IMR-90 (cell line): Measurements from ENCODE around the gene TEX38. TPM values are rescaled to one million over a fixed set of nuclear protein-coding genes. Genes with fewer than 3 reads are reported as not detected.
A peak's percentile ranks its signal among the peaks of the same experiment; 100 is the strongest.

ENCODE experiments used
- ATAC-seq: fragments of 200-7000 bp; cut with Tn5 transposase; 2 replicates; pipeline ENCODE4 v1.9.1; 2020; ENCODE audit warnings: low read depth, mild to moderate bottlenecking, moderate library complexity
- BruUV-seq: library from RNA; stranded (reverse); fragments of 400-500 nt; replicated peaks from 2 replicates; lab custom pipeline; 2021; lab: Mats Ljungman, UMichigan
- CTCF ChIA-PET: fragments of 300-600 bp; formaldehyde crosslinking; extraction: SDS; loops from one replicate; lab custom pipeline; 2021; ENCODE audit warnings: antibody characterized with exemption; lab: Yijun Ruan, JAX
- POLR2A ChIA-PET: fragments of 300-600 bp; sonication (Branson Sonifier 250); formaldehyde crosslinking; loops from one replicate; lab custom pipeline; 2022; ENCODE audit warnings: antibody characterized with exemption; ENCODE audit not compliant: unreplicated experiment; lab: Charles Lee
- DNase-seq: peaks from one replicate; pipeline ENCODE4 v3.0.0; 2013
- H2AFZ ChIP-seq: replicated peaks from 2 replicates; pipeline ENCODE3; 2013; ENCODE audit warnings: low read length, mild to moderate bottlenecking; ENCODE audit not compliant: poor library complexity
- H2AK5ac ChIP-seq: 2 replicates; pipeline ENCODE4 v1.6.1; 2013; ENCODE audit warnings: low read depth, low read length, inconsistent platforms
- H2AK9ac ChIP-seq: replicated peaks from 2 replicates; pipeline ENCODE3; 2013; ENCODE audit warnings: mild to moderate bottlenecking, low read depth, low read length, moderate library complexity; ENCODE audit not compliant: poor library complexity
- H2BK120ac ChIP-seq: 2 replicates; pipeline ENCODE4 v1.6.1; 2013; ENCODE audit warnings: low read depth, low read length, inconsistent platforms
- H2BK15ac ChIP-seq: 3 replicates; pipeline ENCODE4 v1.6.1; 2013; ENCODE audit warnings: low read depth, low read length, inconsistent platforms
- H2BK20ac ChIP-seq: 2 replicates; pipeline ENCODE4 v1.6.1; 2013; ENCODE audit warnings: low read depth, mild to moderate bottlenecking, inconsistent platforms, low read length, moderate library complexity
- H2BK5ac ChIP-seq: 2 replicates; pipeline ENCODE4 v1.6.1; 2013; ENCODE audit warnings: mild to moderate bottlenecking, low read depth, low read length, inconsistent platforms; ENCODE audit not compliant: poor library complexity, severe bottlenecking
- H3K14ac ChIP-seq: replicated peaks from 2 replicates; pipeline ENCODE4 v1.6.1; 2013; ENCODE audit warnings: low read depth, low read length, inconsistent platforms
- H3K18ac ChIP-seq: 2 replicates; pipeline ENCODE4 v1.6.1; 2013; ENCODE audit warnings: low read depth, low read length, control low read depth
- H3K23ac ChIP-seq: 2 replicates; pipeline ENCODE4 v1.6.1; 2013; ENCODE audit warnings: low read depth, low read length, inconsistent platforms
- H3K27ac ChIP-seq: 2 replicates; pipeline ENCODE4 v1.5.1; 2013; ENCODE audit warnings: mild to moderate bottlenecking, control low read depth, low read length; ENCODE audit not compliant: insufficient read depth
- H3K27me3 ChIP-seq: 2 replicates; pipeline ENCODE4 v1.6.1; 2013; ENCODE audit warnings: low read length; ENCODE audit not compliant: control insufficient read depth, insufficient read depth
- H3K36me3 ChIP-seq: 2 replicates; pipeline ENCODE4 v1.6.1; 2013; ENCODE audit warnings: low read length, mixed read lengths; ENCODE audit not compliant: control insufficient read depth, insufficient read depth
- H3K4ac ChIP-seq: 2 replicates; pipeline ENCODE4 v1.6.1; 2013; ENCODE audit warnings: low read depth, low read length, inconsistent platforms
- H3K4me1 ChIP-seq: 2 replicates; pipeline ENCODE4 v1.6.1; 2013; ENCODE audit warnings: low read length, mixed read lengths; ENCODE audit not compliant: control insufficient read depth, insufficient read depth
- H3K4me2 ChIP-seq: 2 replicates; pipeline ENCODE4 v1.6.1; 2013; ENCODE audit warnings: low read depth, mild to moderate bottlenecking, control low read depth, low read length, moderate library complexity
- H3K4me3 ChIP-seq: 2 replicates; pipeline ENCODE4 v1.5.1; 2013; ENCODE audit warnings: low read depth, mild to moderate bottlenecking, control low read depth, low read length, moderate library complexity; ENCODE audit not compliant: insufficient read depth
- H3K56ac ChIP-seq: 2 replicates; pipeline ENCODE4 v1.6.1; 2013; ENCODE audit warnings: low read length, inconsistent platforms; ENCODE audit not compliant: insufficient read depth; ENCODE audit errors: extremely low read depth
- H3K79me1 ChIP-seq, 2 experiments: 2 replicates each; pipeline ENCODE4 v1.6.1; 2013; ENCODE audit warnings: low read length in 2 of 2, inconsistent platforms in 1 of 2, low read depth in 1 of 2
- H3K9ac ChIP-seq: 2 replicates; pipeline ENCODE4 v1.6.1; 2013; ENCODE audit warnings: low read depth, low read length, control low read depth
- H3K9me1 ChIP-seq: 2 replicates; pipeline ENCODE4 v1.6.1; 2013; ENCODE audit warnings: low read length, inconsistent platforms; ENCODE audit not compliant: insufficient read depth
- H3K9me3 ChIP-seq: 2 replicates; pipeline ENCODE4 v1.6.1; 2013; ENCODE audit warnings: low read length; ENCODE audit not compliant: control insufficient read depth, insufficient read depth
- H4K20me1 ChIP-seq: 2 replicates; pipeline ENCODE4 v1.6.1; 2013; ENCODE audit warnings: low read length, inconsistent platforms; ENCODE audit not compliant: insufficient read depth
- H4K5ac ChIP-seq: 2 replicates; pipeline ENCODE4 v1.6.1; 2013; ENCODE audit warnings: mild to moderate bottlenecking, low read depth, low read length, control low read depth
- H4K8ac ChIP-seq, 2 experiments: 2 replicates each; pipeline ENCODE4 v1.6.1; 2013; ENCODE audit warnings: low read depth in 2 of 2, low read length in 2 of 2, control low read depth in 1 of 2, inconsistent platforms in 1 of 2
- H4K91ac ChIP-seq: 2 replicates; pipeline ENCODE4 v1.6.1; 2013; ENCODE audit warnings: low read depth, low read length, inconsistent platforms; ENCODE audit not compliant: insufficient read depth
- BHLHE40 ChIP-seq: fragments of 150-350 bp; IDR thresholded peaks from 2 replicates; pipeline ENCODE4 v1.6.1; 2016; ENCODE audit warnings: mild to moderate bottlenecking, low read depth, low read length
- CEBPB ChIP-seq: IDR thresholded peaks from 2 replicates; pipeline ENCODE4 v1.6.1; 2012; ENCODE audit warnings: low read depth, low read length, improper control_type of control experiment
- CHD1 ChIP-seq: IDR thresholded peaks from 2 replicates; pipeline ENCODE4 v1.6.1; 2012; ENCODE audit warnings: low read depth, low read length, improper control_type of control experiment
- FOS ChIP-seq: fragments of 150-350 bp; IDR thresholded peaks from 2 replicates; pipeline ENCODE4 v1.6.1; 2016; ENCODE audit warnings: low read depth, low read length
- MAFK ChIP-seq: IDR thresholded peaks from 2 replicates; pipeline ENCODE4 v1.6.1; 2012; ENCODE audit warnings: low read depth, low read length, improper control_type of control experiment
- MAZ ChIP-seq: IDR thresholded peaks from 2 replicates; pipeline ENCODE4 v1.6.1; 2012; ENCODE audit warnings: low read depth, mild to moderate bottlenecking, low read length, improper control_type of control experiment, moderate library complexity, borderline replicate concordance
- MXI1 ChIP-seq: IDR thresholded peaks from 2 replicates; pipeline ENCODE4 v1.6.1; 2012; ENCODE audit warnings: low read depth, mild to moderate bottlenecking, low read length, moderate library complexity, borderline replicate concordance
- NFE2L2 ChIP-seq: fragments of 150-350 bp; IDR thresholded peaks from 2 replicates; pipeline ENCODE4 v1.6.1; 2016; ENCODE audit warnings: low read depth, mild to moderate bottlenecking, low read length
- POLR2A ChIP-seq: IDR thresholded peaks from 2 replicates; pipeline ENCODE4 v1.6.1; 2012; ENCODE audit warnings: mild to moderate bottlenecking, low read depth, low read length
- RAD21 ChIP-seq: IDR thresholded peaks from 2 replicates; pipeline ENCODE4 v1.6.1; 2012; ENCODE audit warnings: low read length, improper control_type of control experiment
- RCOR1 ChIP-seq: IDR thresholded peaks from 2 replicates; pipeline ENCODE4 v1.6.1; 2012; ENCODE audit warnings: mild to moderate bottlenecking, low read length, improper control_type of control experiment; ENCODE audit not compliant: insufficient replicate concordance
- RFX5 ChIP-seq: IDR thresholded peaks from 2 replicates; pipeline ENCODE4 v1.8.0; 2012; ENCODE audit warnings: low read depth, mild to moderate bottlenecking, low read length, moderate library complexity
- SMC3 ChIP-seq: fragments of 150-350 bp; IDR thresholded peaks from 2 replicates; pipeline ENCODE4 v1.6.1; 2016; ENCODE audit warnings: low read depth, mild to moderate bottlenecking, antibody characterized with exemption, low read length, moderate library complexity
- WGBS, 2 experiments: methylation state at CpG; one replicate each; pipeline versions ENCODE4 v1.1.5 to v1.1.7; 2013; ENCODE audit warnings: missing lambda C conversion rate in 2 of 2; ENCODE audit not compliant: insufficient read length in 1 of 2; ENCODE audit errors: extremely low coverage in 2 of 2; 5-methylcytosine and 5-hydroxymethylcytosine counted together
- dilution Hi-C: fragments of 300-500 bp; cut with HindIII; formaldehyde crosslinking; loops from one replicate; pipeline ENCODE4 v1.14.3; 2018; ENCODE audit warnings: low sequenced_read_pairs; ENCODE audit not compliant: unreplicated experiment
- in situ Hi-C: fragments of 300-500 bp; cut with MboI; formaldehyde crosslinking; loops from 3 replicates; pipeline ENCODE4 v1.14.3; 2019; ENCODE audit warnings: low sequenced_read_pairs, inconsistent platforms, mixed read lengths
- intact Hi-C: fragments of 100-400 bp; cut with micrococcal nuclease; formaldehyde crosslinking; loops from 2 replicates; pipeline ENCODE4 v1.10.0; 2022
- polyA plus RNA-seq, 3 experiments: library from polyadenylated mRNA; depleted of rRNA; stranded (reverse); fragments of >200 nt; gene quantifications; 2 replicates each; pipeline ENCODE4 v1.2.3, GENCODE V29; 2012; ENCODE audit warnings: low replicate concordance in 1 of 3
- total RNA-seq: library from RNA; depleted of rRNA; stranded (reverse); fragments of >200 nt; gene quantifications from 2 replicates; pipeline ENCODE4 v1.2.3, GENCODE V29; 2012
- TF ChIP-seq, protein P1 (sequence below): fragments of 150-350 bp; IDR thresholded peaks from 2 replicates; pipeline ENCODE4 v1.6.1; 2017; ENCODE audit warnings: mild to moderate bottlenecking, antibody characterized with exemption, low read length, low read depth
- TF ChIP-seq, protein P2 (sequence below): conservative IDR thresholded peaks from 2 replicates; pipeline ENCODE4 v1.5.1; 2012; ENCODE audit warnings: mild to moderate bottlenecking, low read depth, low read length, improper control_type of control experiment
- TF ChIP-seq, protein P3 (sequence below): fragments of 150-350 bp; IDR thresholded peaks from 2 replicates; pipeline ENCODE4 v1.6.1; 2016; ENCODE audit warnings: low read depth, mild to moderate bottlenecking, low read length, moderate library complexity, borderline replicate concordance

The TEX38 gene
- total and polyA plus RNA-seq, 2 of the 4 experiments (the other 2 are of a cell fraction), result not detected

DNA sequence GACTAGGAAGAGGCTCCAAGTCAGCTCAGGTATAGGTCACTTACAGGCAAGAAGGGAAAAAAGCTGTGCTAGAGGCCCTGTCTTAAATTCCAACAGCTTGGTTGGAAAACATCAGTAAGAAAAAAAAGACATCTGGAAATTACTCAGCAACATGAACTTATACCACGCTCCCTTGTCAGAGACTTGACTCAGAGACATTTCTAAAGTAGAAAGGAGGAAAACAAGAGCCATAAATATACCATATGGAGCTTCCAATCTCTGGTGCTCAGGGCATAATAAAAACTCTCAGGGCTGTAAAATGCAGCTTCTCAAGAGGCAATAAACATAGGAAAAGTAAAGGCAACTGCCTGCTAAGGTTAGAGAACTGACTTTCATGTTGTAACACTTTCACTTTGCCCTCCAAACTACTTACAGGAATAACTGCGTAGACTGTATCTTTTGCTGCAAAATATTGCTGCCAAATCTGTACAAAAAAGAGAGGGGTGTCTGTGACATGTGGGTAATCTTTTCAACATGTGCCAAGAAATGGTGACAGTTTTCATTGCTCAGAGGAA is 18.2 kb upstream of the TEX38 start:
- no peak overlapping the region; the same call in 1 of the 2 replicates for H3K9ac ChIP-seq
- 0 out of 2 replicates have a peak overlapping the region, but pooled peaks have one; percentile 39 for H3K56ac ChIP-seq
- peak overlapping the region; percentile 1; the same call in 1 of the 2 replicates for H3K18ac ChIP-seq
- no peaks in the 10 kb centered on the region for H3K27me3 ChIP-seq
- no peak overlapping the region for H2AFZ ChIP-seq
- intact Hi-C loops (no loop called here), dilution Hi-C loops (no loop called here), in situ Hi-C loops (no loop called here)
- peaks cover 3% of the 10 kb centered on the region; the same call in 1 of the 2 replicates for H3K4me1 ChIP-seq
- H3K4ac ChIP-seq, result no peak overlapping the region
- peak overlapping the region; percentile 48; the same call in 1 of the 2 replicates for H4K5ac ChIP-seq
- H2AK5ac ChIP-seq, result no peak overlapping the region
- H2BK15ac ChIP-seq, result no peak overlapping the region
- H2BK120ac ChIP-seq, result no peak overlapping the region
- no TSS peak for BruUV-seq
- no peak overlapping the region for H3K27ac ChIP-seq
- DNase-seq (peak; percentile 69), ATAC-seq (peak; percentile 87)
- no CpG with 5 or more reads among the region's 2 CpGs for WGBS, 2 experiments
- TF ChIP-seq RFX5, result no peak
- no peak for TF ChIP-seq MAFK
- TF ChIP-seq NFE2L2, result no peak
- no peak for TF ChIP-seq CHD1
- no peak for TF ChIP-seq RAD21
- no peak for TF ChIP-seq MAZ
- no peak for TF ChIP-seq RCOR1
- TF ChIP-seq FOS, result no peak
- TF ChIP-seq, protein P1, sequence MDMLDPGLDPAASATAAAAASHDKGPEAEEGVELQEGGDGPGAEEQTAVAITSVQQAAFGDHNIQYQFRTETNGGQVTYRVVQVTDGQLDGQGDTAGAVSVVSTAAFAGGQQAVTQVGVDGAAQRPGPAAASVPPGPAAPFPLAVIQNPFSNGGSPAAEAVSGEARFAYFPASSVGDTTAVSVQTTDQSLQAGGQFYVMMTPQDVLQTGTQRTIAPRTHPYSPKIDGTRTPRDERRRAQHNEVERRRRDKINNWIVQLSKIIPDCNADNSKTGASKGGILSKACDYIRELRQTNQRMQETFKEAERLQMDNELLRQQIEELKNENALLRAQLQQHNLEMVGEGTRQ, result no peak
- TF ChIP-seq CEBPB, result no peak
- no peak for TF ChIP-seq MXI1
- no peak for TF ChIP-seq POLR2A
- TF ChIP-seq, protein P2, sequence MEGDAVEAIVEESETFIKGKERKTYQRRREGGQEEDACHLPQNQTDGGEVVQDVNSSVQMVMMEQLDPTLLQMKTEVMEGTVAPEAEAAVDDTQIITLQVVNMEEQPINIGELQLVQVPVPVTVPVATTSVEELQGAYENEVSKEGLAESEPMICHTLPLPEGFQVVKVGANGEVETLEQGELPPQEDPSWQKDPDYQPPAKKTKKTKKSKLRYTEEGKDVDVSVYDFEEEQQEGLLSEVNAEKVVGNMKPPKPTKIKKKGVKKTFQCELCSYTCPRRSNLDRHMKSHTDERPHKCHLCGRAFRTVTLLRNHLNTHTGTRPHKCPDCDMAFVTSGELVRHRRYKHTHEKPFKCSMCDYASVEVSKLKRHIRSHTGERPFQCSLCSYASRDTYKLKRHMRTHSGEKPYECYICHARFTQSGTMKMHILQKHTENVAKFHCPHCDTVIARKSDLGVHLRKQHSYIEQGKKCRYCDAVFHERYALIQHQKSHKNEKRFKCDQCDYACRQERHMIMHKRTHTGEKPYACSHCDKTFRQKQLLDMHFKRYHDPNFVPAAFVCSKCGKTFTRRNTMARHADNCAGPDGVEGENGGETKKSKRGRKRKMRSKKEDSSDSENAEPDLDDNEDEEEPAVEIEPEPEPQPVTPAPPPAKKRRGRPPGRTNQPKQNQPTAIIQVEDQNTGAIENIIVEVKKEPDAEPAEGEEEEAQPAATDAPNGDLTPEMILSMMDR, result no peak
- TF ChIP-seq SMC3, result no peak
- TF ChIP-seq, protein P3, sequence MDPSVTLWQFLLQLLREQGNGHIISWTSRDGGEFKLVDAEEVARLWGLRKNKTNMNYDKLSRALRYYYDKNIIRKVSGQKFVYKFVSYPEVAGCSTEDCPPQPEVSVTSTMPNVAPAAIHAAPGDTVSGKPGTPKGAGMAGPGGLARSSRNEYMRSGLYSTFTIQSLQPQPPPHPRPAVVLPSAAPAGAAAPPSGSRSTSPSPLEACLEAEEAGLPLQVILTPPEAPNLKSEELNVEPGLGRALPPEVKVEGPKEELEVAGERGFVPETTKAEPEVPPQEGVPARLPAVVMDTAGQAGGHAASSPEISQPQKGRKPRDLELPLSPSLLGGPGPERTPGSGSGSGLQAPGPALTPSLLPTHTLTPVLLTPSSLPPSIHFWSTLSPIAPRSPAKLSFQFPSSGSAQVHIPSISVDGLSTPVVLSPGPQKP, result no peak
- no peak for TF ChIP-seq BHLHE40
- H2AK9ac ChIP-seq, result no peak overlapping the region
- H4K91ac ChIP-seq, result no peak overlapping the region
- ChIA-PET CTCF (no interaction called here), POLR2A (no interaction called here)
- H3K4me2 ChIP-seq, result peak overlapping the region; percentile 62
- H3K79me1 ChIP-seq, result no peaks in the 10 kb centered on the region
- H2BK20ac ChIP-seq, result no peak overlapping the region
- H2BK5ac ChIP-seq, result peak overlapping the region; percentile 67
- peaks cover 21% of the 10 kb centered on the region; the same call in 1 of the 2 replicates for H3K36me3 ChIP-seq
- H3K9me1 ChIP-seq, result no peaks in the 10 kb centered on the region
- H4K20me1 ChIP-seq, result no peaks in the 10 kb centered on the region
- no peak overlapping the region for H4K8ac ChIP-seq
- 0 out of 2 replicates have a peak, but pooled peaks cover 2% of the 10 kb centered on the region for H3K9me3 ChIP-seq
- no peak overlapping the region for H3K14ac ChIP-seq
- H3K23ac ChIP-seq, result peak overlapping the region; percentile 56; the same call in 1 of the 2 replicates
- peak overlapping the region; percentile 17; the same call in 1 of the 2 replicates for H3K4me3 ChIP-seq
